Smooth muscle cell (in vitro differentiated cells): ENCODE measurements around the gene CDS1. TPM values are rescaled to one million over a fixed set of nuclear protein-coding genes. Genes with fewer than 3 reads are reported as not detected.

Experiments
- DNase-seq: peaks from one replicate; lab custom pipeline; 2025; ENCODE audit not compliant: unreplicated experiment; lab: John Stamatoyannopoulos, UW
- H2AFZ ChIP-seq: fragments of 200-600 bp; sonication (generic); 2 replicates; pipeline ENCODE4 v1.6.0; 2016; ENCODE audit warnings: antibody characterized with exemption, low read depth, mild to moderate bottlenecking
- H3F3A ChIP-seq: fragments of 200-600 bp; sonication (generic); 2 replicates; pipeline ENCODE4 v1.6.0; 2017; ENCODE audit warnings: antibody characterized with exemption, low read depth
- H3K27ac ChIP-seq: fragments of 200-600 bp; sonication (generic); 2 replicates; pipeline ENCODE4 v1.5.1; 2016; ENCODE audit warnings: low read depth, mild to moderate bottlenecking
- H3K27me3 ChIP-seq: fragments of 200-600 bp; sonication (generic); 2 replicates; pipeline ENCODE4 v1.6.1; 2016; ENCODE audit warnings: low read depth, mild to moderate bottlenecking
- H3K36me3 ChIP-seq: fragments of 200-600 bp; sonication (generic); 2 replicates; pipeline ENCODE4 v1.5.1; 2016; ENCODE audit warnings: low read depth
- H3K4me1 ChIP-seq: fragments of 200-600 bp; sonication (generic); 2 replicates; pipeline ENCODE4 v1.5.1; 2016; ENCODE audit warnings: low read depth
- H3K4me2 ChIP-seq: fragments of 200-600 bp; sonication (generic); 2 replicates; pipeline ENCODE4 v1.6.0; 2016; ENCODE audit warnings: mild to moderate bottlenecking
- H3K4me3 ChIP-seq: fragments of 200-600 bp; sonication (generic); 2 replicates; pipeline ENCODE4 v1.5.1; 2016; ENCODE audit warnings: mild to moderate bottlenecking
- H3K79me2 ChIP-seq: fragments of 200-600 bp; sonication (generic); 2 replicates; pipeline ENCODE4 v1.6.0; 2016; ENCODE audit warnings: low read depth, mild to moderate bottlenecking
- H3K9ac ChIP-seq: fragments of 200-600 bp; sonication (generic); 2 replicates; pipeline ENCODE4 v1.6.0; 2016; ENCODE audit warnings: low read depth
- H3K9me3 ChIP-seq: fragments of 200-600 bp; sonication (generic); replicated peaks from 2 replicates; pipeline ENCODE4 v1.5.1; 2016; ENCODE audit warnings: low read depth
- H4K20me1 ChIP-seq: fragments of 200-600 bp; sonication (generic); 2 replicates; pipeline ENCODE4 v1.6.0; 2016; ENCODE audit warnings: low read depth
- WGBS: methylation state at CpG from one replicate; pipeline ENCODE4 v1.1.7; 2016; ENCODE audit warnings: low lambda C conversion rate; 5-methylcytosine and 5-hydroxymethylcytosine counted together
- polyA plus RNA-seq: library from polyadenylated mRNA; unstranded; fragments of >200 nt; fragmentation: Nextera tagmentation; extraction: Ambion mirVana; gene quantifications from 2 replicates; pipeline ENCODE4 v1.2.1, GENCODE V29; 2016
- total RNA-seq: library from RNA; depleted of rRNA; stranded (reverse); fragments of >200 nt; gene quantifications from 2 replicates; pipeline ENCODE4 v1.2.3, GENCODE V29; 2014
- TF ChIP-seq, protein P1 (sequence below): fragments of 200-600 bp; sonication (generic); IDR thresholded peaks from 2 replicates; pipeline ENCODE4 v1.5.1; 2017; ENCODE audit warnings: borderline replicate concordance, mild to moderate bottlenecking, antibody characterized with exemption; ENCODE audit not compliant: insufficient read depth, poor library complexity, severe bottlenecking

Gene CDS1
- total and polyA plus RNA-seq, 2 experiments from 2014 or later, result 2.1 to 15.2 TPM

DNA sequence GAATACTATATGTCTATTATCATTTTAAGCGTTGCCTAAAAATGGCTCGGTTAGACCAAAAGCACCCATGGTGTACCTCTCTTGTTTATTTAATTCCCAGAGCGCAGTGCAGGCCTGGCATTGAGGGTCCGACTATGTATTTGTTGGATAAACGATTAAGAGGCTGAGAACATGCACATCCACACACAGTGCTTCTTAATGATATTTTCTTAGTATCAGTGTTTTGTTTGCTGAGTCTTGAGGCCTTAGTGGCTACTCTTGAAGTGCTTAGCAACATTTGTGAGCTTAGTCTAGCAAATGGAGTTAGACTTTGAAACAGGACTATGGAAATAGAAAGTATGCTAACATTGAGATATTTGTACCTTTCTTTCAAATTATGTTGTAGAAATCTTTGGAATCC, 43.7 kb downstream of the CDS1 start:
- TF ChIP-seq, protein P1, sequence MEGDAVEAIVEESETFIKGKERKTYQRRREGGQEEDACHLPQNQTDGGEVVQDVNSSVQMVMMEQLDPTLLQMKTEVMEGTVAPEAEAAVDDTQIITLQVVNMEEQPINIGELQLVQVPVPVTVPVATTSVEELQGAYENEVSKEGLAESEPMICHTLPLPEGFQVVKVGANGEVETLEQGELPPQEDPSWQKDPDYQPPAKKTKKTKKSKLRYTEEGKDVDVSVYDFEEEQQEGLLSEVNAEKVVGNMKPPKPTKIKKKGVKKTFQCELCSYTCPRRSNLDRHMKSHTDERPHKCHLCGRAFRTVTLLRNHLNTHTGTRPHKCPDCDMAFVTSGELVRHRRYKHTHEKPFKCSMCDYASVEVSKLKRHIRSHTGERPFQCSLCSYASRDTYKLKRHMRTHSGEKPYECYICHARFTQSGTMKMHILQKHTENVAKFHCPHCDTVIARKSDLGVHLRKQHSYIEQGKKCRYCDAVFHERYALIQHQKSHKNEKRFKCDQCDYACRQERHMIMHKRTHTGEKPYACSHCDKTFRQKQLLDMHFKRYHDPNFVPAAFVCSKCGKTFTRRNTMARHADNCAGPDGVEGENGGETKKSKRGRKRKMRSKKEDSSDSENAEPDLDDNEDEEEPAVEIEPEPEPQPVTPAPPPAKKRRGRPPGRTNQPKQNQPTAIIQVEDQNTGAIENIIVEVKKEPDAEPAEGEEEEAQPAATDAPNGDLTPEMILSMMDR, result no peak
- Histone ChIP-seq H2AFZ (no peak overlapping the region), H3K4me3 (no peak overlapping the region), H3K27me3 (no peaks in the 10 kb centered on the region), H3K4me1 (no peaks in the 10 kb centered on the region), H3K27ac (no peak overlapping the region), H3K79me2 (no peaks in the 10 kb centered on the region), H3K9ac (no peak overlapping the region), H3K36me3 (no peaks in the 10 kb centered on the region), H3F3A (no peaks in the 10 kb centered on the region), H4K20me1 (no peaks in the 10 kb centered on the region), H3K9me3 (no peaks in the 10 kb centered on the region), H3K4me2 (no peak overlapping the region)
- WGBS, result 95% methylated on average over 5 of the region's 5 CpGs
- DNase-seq, result no peak

GRCh38 chr4:84631573-84631972, 48.6 kb downstream of the CDS1 start:
- H3F3A ChIP-seq, result no peaks in the 10 kb centered on the region
- H3K36me3 ChIP-seq, result no peaks in the 10 kb centered on the region
- 88% methylated on average over 3 of the region's 3 CpGs for WGBS
- H3K9ac ChIP-seq, result no peak overlapping the region
- H3K4me3 ChIP-seq, result no peak overlapping the region
- H2AFZ ChIP-seq, result no peak overlapping the region
- no peaks in the 10 kb centered on the region for H3K79me2 ChIP-seq
- DNase-seq, result no peak
- no peak overlapping the region for H3K27ac ChIP-seq
- TF ChIP-seq, protein P1, result no peak
- no peaks in the 10 kb centered on the region for H3K4me1 ChIP-seq
- no peaks in the 10 kb centered on the region for H3K9me3 ChIP-seq
- no peaks in the 10 kb centered on the region for H3K27me3 ChIP-seq
- H3K4me2 ChIP-seq, result no peak overlapping the region
- no peaks in the 10 kb centered on the region for H4K20me1 ChIP-seq

DNA sequence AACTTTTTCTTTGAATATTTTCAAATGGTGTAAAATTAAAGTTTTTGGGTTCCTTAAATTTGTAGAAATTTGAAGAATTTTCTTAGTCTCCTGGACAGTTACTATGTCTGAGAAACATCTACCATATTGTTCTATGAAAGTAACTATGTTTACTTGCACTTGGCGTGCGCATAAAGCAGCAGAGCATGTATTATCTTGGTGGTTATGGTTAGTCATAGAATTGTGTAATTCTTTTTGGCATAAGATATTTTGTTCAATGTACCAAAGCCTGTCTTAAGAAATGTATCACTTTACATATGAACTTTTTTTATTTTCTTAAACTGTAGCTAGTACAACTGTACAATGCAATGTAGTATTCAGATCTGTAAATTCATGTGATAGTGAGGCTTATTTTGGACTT, 49.2 kb downstream of the CDS1 start:
- Histone ChIP-seq H3K4me2 (no peak overlapping the region), H3K79me2 (no peaks in the 10 kb centered on the region), H3K4me3 (no peak overlapping the region), H4K20me1 (no peaks in the 10 kb centered on the region), H3K9ac (no peak overlapping the region), H3K27ac (no peak overlapping the region), H3K27me3 (no peaks in the 10 kb centered on the region), H3K9me3 (no peaks in the 10 kb centered on the region), H3F3A (no peaks in the 10 kb centered on the region), H3K4me1 (no peaks in the 10 kb centered on the region), H3K36me3 (no peaks in the 10 kb centered on the region), H2AFZ (no peak overlapping the region)
- WGBS, result 77% methylated on average over 2 of the region's 2 CpGs
- DNase-seq, result no peak
- TF ChIP-seq, protein P1, result no peak

GRCh38 chr4:84634961-84635360, 52.0 kb downstream of the CDS1 start:
- Histone ChIP-seq H3K9me3 (no peaks in the 10 kb centered on the region), H3F3A (no peaks in the 10 kb centered on the region), H3K27ac (no peak overlapping the region), H3K4me1 (no peaks in the 10 kb centered on the region), H4K20me1 (no peaks in the 10 kb centered on the region), H3K4me3 (no peak overlapping the region), H3K79me2 (no peaks in the 10 kb centered on the region), H3K36me3 (no peaks in the 10 kb centered on the region), H3K9ac (no peak overlapping the region), H3K27me3 (no peaks in the 10 kb centered on the region), H2AFZ (no peak overlapping the region), H3K4me2 (no peak overlapping the region)
- TF ChIP-seq, protein P1, result no peak
- 86% methylated on average over 1 of the region's 1 CpG for WGBS
- no peak for DNase-seq
